Right lobe of liver (tissue), 6 donors: ENCODE measurements around the gene PARVB. TPM values are rescaled to one million over a fixed set of nuclear protein-coding genes. Genes with fewer than 3 reads are reported as not detected.

ENCODE experiments used
- ATAC-seq, 4 donors: fragments of 200-7000 bp; cut with Tn5 transposase; one replicate each; pipeline ENCODE4 v1.9.1; 2020; ENCODE audit warnings: mild to moderate bottlenecking in 4 of 4, moderate library complexity in 4 of 4
- DNase-seq, 3 donors: peaks; one replicate each; pipeline ENCODE4 v3.0.0-alpha.2; 2020
- H3K27ac ChIP-seq, 3 donors: fragments of 200-600 bp; one replicate each; pipeline ENCODE4 v1.8.0; 2022
- H3K27me3 ChIP-seq, 2 donors: fragments of 200-600 bp; one replicate each; pipeline ENCODE4 v1.8.0; 2022
- H3K36me3 ChIP-seq, 4 donors: fragments of 200-600 bp; sonication (generic) in 1 of 4; one replicate each; pipeline versions ENCODE4 v1.5.1 to v1.8.0; 2017 to 2022; ENCODE audit warnings: control low read depth in 1 of 4
- H3K4me1 ChIP-seq, 4 donors: fragments of 200-600 bp; sonication (generic) in 1 of 4; one replicate each; pipeline versions ENCODE4 v1.5.1 to v1.8.0; 2017 to 2022; ENCODE audit warnings: control low read depth in 1 of 4
- H3K4me3 ChIP-seq, 3 donors: fragments of 200-600 bp; one replicate each; pipeline ENCODE4 v1.8.0; 2022
- H3K9me3 ChIP-seq, 4 donors: fragments of 200-600 bp; sonication (generic) in 1 of 4; one replicate each; pipeline versions ENCODE4 v1.5.1 to v1.8.0; 2017 to 2022; ENCODE audit warnings: control low read depth in 1 of 4
- CTCF ChIP-seq, 4 donors: fragments of 200-600 bp in 3 of 4; fragments of 450-650 bp in 1 of 4; IDR thresholded peaks; one replicate each; pipeline versions ENCODE4 v1.5.1 to v1.8.0; 2016 to 2022; ENCODE audit warnings: antibody characterized with exemption in 4 of 4, mild to moderate bottlenecking in 2 of 4
- POLR2A ChIP-seq: fragments of 450-650 bp; IDR thresholded peaks from one replicate; pipeline ENCODE4 v1.6.1; 2017; ENCODE audit warnings: antibody characterized with exemption, mild to moderate bottlenecking
- WGBS: methylation state at CpG from one replicate; pipeline ENCODE4 v1.1.6; 2018; ENCODE audit warnings: low coverage, low lambda C conversion rate; ENCODE audit not compliant: insufficient coverage; ENCODE audit errors: missing lambda C conversion rate; 5-methylcytosine and 5-hydroxymethylcytosine counted together
- intact Hi-C, 2 donors: fragments of 100-400 bp; cut with DNase I; formaldehyde crosslinking; loops; one replicate each; pipeline versions ENCODE4 v1.11.2 to v1.14.1; 2022
- total RNA-seq, 6 experiments: library from RNA; depleted of rRNA in 2 of 6; stranded (reverse); fragments of >200 nt in 2 of 6; fragmentation: NEBNext Ultra II Directional in 3 of 6; extraction: Animal tissue kit (Norgen Biotek cat#: 25700) in 3 of 6; gene quantifications; one replicate each; pipeline versions ENCODE4 v1.1.0 to v1.2.4, GENCODE V29; 2016 to 2023
- donor health status: DM: no; HTN: yes; CAD: no.
- donor health status: DM: no; HTN: no; CAD: no.
- donor health status: DM: no; HTN: no; CAD: no.
- donor health status: DM: no; HTN: yes; CAD: no.
- donor health status: DM: no; HTN: yes; CAD: no.

The PARVB gene
- total RNA-seq, 6 experiments from 2014 or later = 14.2 to 21.3 (median 15.2) TPM

- no peak overlapping the region for H3K4me3 ChIP-seq
- no peaks in the 10 kb centered on the region for H3K9me3 ChIP-seq
- 58% methylated on average over 14 of the region's 20 CpGs for WGBS
- DNase-seq (no peak), ATAC-seq (no peak)
- H3K27me3 ChIP-seq = no peaks in the 10 kb centered on the region
- no peaks in the 10 kb centered on the region for H3K36me3 ChIP-seq
- no peak for TF ChIP-seq POLR2A
- TF ChIP-seq CTCF (IDR thresholded peaks at IDR 0.05) = no peak
- H3K27ac ChIP-seq = no peak overlapping the region
- intact Hi-C loops = no loop called here
- no peaks in the 10 kb centered on the region for H3K4me1 ChIP-seq
These were observed 25.6 kb downstream of the PARVB start for GRCh38 chr22:44049486-44050231.

- Histone ChIP-seq H3K4me1 (no peaks in the 10 kb centered on the region), H3K27ac (no peak overlapping the region), H3K36me3 (no peaks in the 10 kb centered on the region), H3K9me3 (no peaks in the 10 kb centered on the region), H3K4me3 (no peak overlapping the region), H3K27me3 (no peaks in the 10 kb centered on the region)
- DNase-seq (no peak), ATAC-seq (no peak)
- intact Hi-C loops = no loop called here
- WGBS = 59% methylated on average over 6 of the region's 13 CpGs
- TF ChIP-seq POLR2A (no peak), CTCF (IDR thresholded peaks at IDR 0.05) (no peak)
These were observed 26.8 kb downstream of the PARVB start for GRCh38 chr22:44050766-44051355.

GRCh38 chr22:44051358-44051757 lies 27.3 kb downstream of the PARVB start:
- DNase-seq (no peak), ATAC-seq (peak; percentile 58 to 64 (median 62))
- H3K4me3 ChIP-seq = no peak overlapping the region
- intact Hi-C loops = no loop called here
- H3K4me1 ChIP-seq = no peaks in the 10 kb centered on the region
- no peaks in the 10 kb centered on the region for H3K9me3 ChIP-seq
- H3K27ac ChIP-seq = no peak overlapping the region
- no peaks in the 10 kb centered on the region for H3K27me3 ChIP-seq
- TF ChIP-seq CTCF (IDR thresholded peaks at IDR 0.05) (no peak), POLR2A (no peak)
- no peaks in the 10 kb centered on the region for H3K36me3 ChIP-seq
- 86% methylated on average over 5 of the region's 6 CpGs for WGBS

- 79% methylated on average over 5 of the region's 13 CpGs for WGBS
- ATAC-seq (no peak), DNase-seq (no peak)
- Histone ChIP-seq H3K27ac (no peak overlapping the region), H3K9me3 (no peaks in the 10 kb centered on the region), H3K36me3 (no peaks in the 10 kb centered on the region), H3K4me1 (no peaks in the 10 kb centered on the region), H3K27me3 (no peaks in the 10 kb centered on the region), H3K4me3 (no peak overlapping the region)
- no peak for TF ChIP-seq POLR2A
- TF ChIP-seq CTCF (IDR thresholded peaks at IDR 0.05) = no peak
- intact Hi-C loops = no loop called here
These were observed 27.9 kb downstream of the PARVB start for GRCh38 chr22:44051961-44052360.
